ENCODE results near the gene CPVL. TPM values are rescaled to one million over a fixed set of nuclear protein-coding genes. Genes with fewer than 3 reads are reported as not detected.

CPVL gene
- total and polyA plus RNA-seq, 2 of the 8 experiments (the other 6 are each of a cell fraction or from before 2014, with no cell fraction given), result 40.0 to 55.0 TPM

DNA sequence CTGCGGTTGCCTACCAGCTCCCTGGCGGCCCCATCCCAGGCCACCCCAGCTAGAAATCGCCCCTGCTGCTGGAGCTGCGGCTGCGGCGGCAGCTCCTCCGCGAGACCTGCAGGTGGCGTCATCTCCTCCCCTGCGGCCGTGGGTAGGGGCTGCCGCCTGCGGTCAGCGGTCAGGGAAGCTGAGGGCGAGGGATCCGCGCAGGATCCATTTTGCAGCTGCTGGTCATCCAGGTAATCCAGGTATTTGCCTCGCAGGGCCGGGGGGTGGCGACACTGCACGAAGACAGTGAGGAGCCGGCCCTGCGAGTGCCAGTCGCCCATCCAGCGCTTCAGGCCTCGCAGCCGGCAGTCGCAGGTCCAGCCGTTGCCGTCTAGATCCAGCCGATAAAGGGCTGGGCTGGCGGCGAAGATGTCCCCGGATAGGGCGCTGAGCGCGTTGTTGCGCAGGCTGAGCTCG is 189.7 kb downstream of the CPVL start (continued):
- TF ChIP-seq, protein P1, sequence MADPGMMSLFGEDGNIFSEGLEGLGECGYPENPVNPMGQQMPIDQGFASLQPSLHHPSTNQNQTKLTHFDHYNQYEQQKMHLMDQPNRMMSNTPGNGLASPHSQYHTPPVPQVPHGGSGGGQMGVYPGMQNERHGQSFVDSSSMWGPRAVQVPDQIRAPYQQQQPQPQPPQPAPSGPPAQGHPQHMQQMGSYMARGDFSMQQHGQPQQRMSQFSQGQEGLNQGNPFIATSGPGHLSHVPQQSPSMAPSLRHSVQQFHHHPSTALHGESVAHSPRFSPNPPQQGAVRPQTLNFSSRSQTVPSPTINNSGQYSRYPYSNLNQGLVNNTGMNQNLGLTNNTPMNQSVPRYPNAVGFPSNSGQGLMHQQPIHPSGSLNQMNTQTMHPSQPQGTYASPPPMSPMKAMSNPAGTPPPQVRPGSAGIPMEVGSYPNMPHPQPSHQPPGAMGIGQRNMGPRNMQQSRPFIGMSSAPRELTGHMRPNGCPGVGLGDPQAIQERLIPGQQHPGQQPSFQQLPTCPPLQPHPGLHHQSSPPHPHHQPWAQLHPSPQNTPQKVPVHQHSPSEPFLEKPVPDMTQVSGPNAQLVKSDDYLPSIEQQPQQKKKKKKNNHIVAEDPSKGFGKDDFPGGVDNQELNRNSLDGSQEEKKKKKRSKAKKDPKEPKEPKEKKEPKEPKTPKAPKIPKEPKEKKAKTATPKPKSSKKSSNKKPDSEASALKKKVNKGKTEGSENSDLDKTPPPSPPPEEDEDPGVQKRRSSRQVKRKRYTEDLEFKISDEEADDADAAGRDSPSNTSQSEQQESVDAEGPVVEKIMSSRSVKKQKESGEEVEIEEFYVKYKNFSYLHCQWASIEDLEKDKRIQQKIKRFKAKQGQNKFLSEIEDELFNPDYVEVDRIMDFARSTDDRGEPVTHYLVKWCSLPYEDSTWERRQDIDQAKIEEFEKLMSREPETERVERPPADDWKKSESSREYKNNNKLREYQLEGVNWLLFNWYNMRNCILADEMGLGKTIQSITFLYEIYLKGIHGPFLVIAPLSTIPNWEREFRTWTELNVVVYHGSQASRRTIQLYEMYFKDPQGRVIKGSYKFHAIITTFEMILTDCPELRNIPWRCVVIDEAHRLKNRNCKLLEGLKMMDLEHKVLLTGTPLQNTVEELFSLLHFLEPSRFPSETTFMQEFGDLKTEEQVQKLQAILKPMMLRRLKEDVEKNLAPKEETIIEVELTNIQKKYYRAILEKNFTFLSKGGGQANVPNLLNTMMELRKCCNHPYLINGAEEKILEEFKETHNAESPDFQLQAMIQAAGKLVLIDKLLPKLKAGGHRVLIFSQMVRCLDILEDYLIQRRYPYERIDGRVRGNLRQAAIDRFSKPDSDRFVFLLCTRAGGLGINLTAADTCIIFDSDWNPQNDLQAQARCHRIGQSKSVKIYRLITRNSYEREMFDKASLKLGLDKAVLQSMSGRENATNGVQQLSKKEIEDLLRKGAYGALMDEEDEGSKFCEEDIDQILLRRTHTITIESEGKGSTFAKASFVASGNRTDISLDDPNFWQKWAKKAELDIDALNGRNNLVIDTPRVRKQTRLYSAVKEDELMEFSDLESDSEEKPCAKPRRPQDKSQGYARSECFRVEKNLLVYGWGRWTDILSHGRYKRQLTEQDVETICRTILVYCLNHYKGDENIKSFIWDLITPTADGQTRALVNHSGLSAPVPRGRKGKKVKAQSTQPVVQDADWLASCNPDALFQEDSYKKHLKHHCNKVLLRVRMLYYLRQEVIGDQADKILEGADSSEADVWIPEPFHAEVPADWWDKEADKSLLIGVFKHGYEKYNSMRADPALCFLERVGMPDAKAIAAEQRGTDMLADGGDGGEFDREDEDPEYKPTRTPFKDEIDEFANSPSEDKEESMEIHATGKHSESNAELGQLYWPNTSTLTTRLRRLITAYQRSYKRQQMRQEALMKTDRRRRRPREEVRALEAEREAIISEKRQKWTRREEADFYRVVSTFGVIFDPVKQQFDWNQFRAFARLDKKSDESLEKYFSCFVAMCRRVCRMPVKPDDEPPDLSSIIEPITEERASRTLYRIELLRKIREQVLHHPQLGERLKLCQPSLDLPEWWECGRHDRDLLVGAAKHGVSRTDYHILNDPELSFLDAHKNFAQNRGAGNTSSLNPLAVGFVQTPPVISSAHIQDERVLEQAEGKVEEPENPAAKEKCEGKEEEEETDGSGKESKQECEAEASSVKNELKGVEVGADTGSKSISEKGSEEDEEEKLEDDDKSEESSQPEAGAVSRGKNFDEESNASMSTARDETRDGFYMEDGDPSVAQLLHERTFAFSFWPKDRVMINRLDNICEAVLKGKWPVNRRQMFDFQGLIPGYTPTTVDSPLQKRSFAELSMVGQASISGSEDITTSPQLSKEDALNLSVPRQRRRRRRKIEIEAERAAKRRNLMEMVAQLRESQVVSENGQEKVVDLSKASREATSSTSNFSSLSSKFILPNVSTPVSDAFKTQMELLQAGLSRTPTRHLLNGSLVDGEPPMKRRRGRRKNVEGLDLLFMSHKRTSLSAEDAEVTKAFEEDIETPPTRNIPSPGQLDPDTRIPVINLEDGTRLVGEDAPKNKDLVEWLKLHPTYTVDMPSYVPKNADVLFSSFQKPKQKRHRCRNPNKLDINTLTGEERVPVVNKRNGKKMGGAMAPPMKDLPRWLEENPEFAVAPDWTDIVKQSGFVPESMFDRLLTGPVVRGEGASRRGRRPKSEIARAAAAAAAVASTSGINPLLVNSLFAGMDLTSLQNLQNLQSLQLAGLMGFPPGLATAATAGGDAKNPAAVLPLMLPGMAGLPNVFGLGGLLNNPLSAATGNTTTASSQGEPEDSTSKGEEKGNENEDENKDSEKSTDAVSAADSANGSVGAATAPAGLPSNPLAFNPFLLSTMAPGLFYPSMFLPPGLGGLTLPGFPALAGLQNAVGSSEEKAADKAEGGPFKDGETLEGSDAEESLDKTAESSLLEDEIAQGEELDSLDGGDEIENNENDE (IDR thresholded peaks at IDR 0.05; ENCODE audit: insufficient replicate concordance, low read length), result no peak
- TF ChIP-seq YY1 (IDR thresholded peaks at IDR 0.05; ENCODE audit: low read depth, low read length) (peak; percentile 70), CHD2 (IDR thresholded peaks at IDR 0.05; ENCODE audit: low read length) (no peak), CBX8 (IDR thresholded peaks at IDR 0.05; ENCODE audit: borderline replicate concordance, low read depth, low read length) (no peak), PHF8 (conservative IDR thresholded peaks at IDR 0.05; ENCODE audit: low read depth, low read length) (peak; percentile 10; the same call in 1 of the 2 replicates), GABPA (IDR thresholded peaks at IDR 0.05; ENCODE audit: borderline replicate concordance, insufficient read depth, low read length) (no peak), JUND (IDR thresholded peaks at IDR 0.05; ENCODE audit: low read length) (no peak), JUN (IDR thresholded peaks at IDR 0.05; ENCODE audit: low read depth, low read length) (no peak)
- TF ChIP-seq, protein P2, sequence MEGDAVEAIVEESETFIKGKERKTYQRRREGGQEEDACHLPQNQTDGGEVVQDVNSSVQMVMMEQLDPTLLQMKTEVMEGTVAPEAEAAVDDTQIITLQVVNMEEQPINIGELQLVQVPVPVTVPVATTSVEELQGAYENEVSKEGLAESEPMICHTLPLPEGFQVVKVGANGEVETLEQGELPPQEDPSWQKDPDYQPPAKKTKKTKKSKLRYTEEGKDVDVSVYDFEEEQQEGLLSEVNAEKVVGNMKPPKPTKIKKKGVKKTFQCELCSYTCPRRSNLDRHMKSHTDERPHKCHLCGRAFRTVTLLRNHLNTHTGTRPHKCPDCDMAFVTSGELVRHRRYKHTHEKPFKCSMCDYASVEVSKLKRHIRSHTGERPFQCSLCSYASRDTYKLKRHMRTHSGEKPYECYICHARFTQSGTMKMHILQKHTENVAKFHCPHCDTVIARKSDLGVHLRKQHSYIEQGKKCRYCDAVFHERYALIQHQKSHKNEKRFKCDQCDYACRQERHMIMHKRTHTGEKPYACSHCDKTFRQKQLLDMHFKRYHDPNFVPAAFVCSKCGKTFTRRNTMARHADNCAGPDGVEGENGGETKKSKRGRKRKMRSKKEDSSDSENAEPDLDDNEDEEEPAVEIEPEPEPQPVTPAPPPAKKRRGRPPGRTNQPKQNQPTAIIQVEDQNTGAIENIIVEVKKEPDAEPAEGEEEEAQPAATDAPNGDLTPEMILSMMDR (IDR thresholded peaks at IDR 0.05; ENCODE audit: control extremely low read depth in 1 of 3, insufficient read depth in 1 of 3, low read depth in 1 of 3, low read length in 3 of 3), result peak in 2 of 3 experiments; percentile 77 to 89; a peak in 3 of 4 replicates

All from H1 (cell line).